Posterior vena cava (tissue), 2 donors: ENCODE data around the gene TXNDC12. TPM values are rescaled to one million over a fixed set of nuclear protein-coding genes. Genes with fewer than 3 reads are reported as not detected.

Experiments
- total RNA-seq, 2 donors: library from RNA; stranded (reverse); fragmentation: NEBNext Ultra II Directional; extraction: Animal tissue kit (Norgen Biotek cat#: 25700); gene quantifications; one replicate each; pipeline ENCODE4 v1.2.1, GENCODE V29; 2021
- donor health status: DM: yes; HTN: yes; CAD: no.
- donor health status: DM: yes; HTN: yes; CAD: no.

TXNDC12 gene
- total RNA-seq, 2 donors from 2014 or later = 30.1 to 32.7 TPM

Other genes starting within 250 kb of the TXNDC12 start
- gene NRDC, start 176.5 kb downstream of the TXNDC12 start, total RNA-seq = 100 to 1,000 TPM in 1 of 2 donors, 10 to 100 TPM in 1; 88.0 to 108 TPM
- under 1 TPM in 1 of 2 donors, not detected in 1; 0.05 TPM for gene RAB3B, start 64.5 kb downstream of the TXNDC12 start, total RNA-seq
- 1 to 10 TPM; 5.7 to 7.8 TPM for gene KTI12, start 21.4 kb downstream of the TXNDC12 start, total RNA-seq
- 10 to 100 TPM; 36.6 to 41.5 TPM for gene BTF3L4, start 1.1 kb upstream of the TXNDC12 start, total RNA-seq
- 10 to 100 TPM; 19.0 to 19.8 TPM for gene ZFYVE9, start 86.9 kb upstream of the TXNDC12 start, total RNA-seq